GM12878 (cell line): ENCODE data around the gene NFKBIE. TPM values are rescaled to one million over a fixed set of nuclear protein-coding genes. Genes with fewer than 3 reads are reported as not detected.

Experiments
- BMI1 ChIP-seq: fragments of 450-650 bp; IDR thresholded peaks from 2 replicates; pipeline ENCODE4 v1.6.1; 2016; ENCODE audit warnings: mild to moderate bottlenecking, moderate library complexity, borderline replicate concordance
- FOS ChIP-seq: IDR thresholded peaks from 3 replicates; pipeline ENCODE4 v1.6.1; 2011; ENCODE audit warnings: borderline replicate concordance; ENCODE audit not compliant: insufficient read length; ENCODE audit errors: extremely low read depth
- HDAC2 ChIP-seq: fragments of 200-600 bp; sonication (generic); IDR thresholded peaks from 2 replicates; pipeline ENCODE4 v1.6.1; 2017
- IKZF1 ChIP-seq: fragments of 450-650 bp; conservative IDR thresholded peaks from 2 replicates; pipeline ENCODE4 v1.6.1; 2017; ENCODE audit warnings: antibody characterized with exemption, mild to moderate bottlenecking
- LARP7 ChIP-seq: fragments of 450-650 bp; IDR thresholded peaks from 2 replicates; pipeline ENCODE4 v1.6.1; 2017; ENCODE audit warnings: mild to moderate bottlenecking
- MEF2B ChIP-seq: fragments of 450-650 bp; IDR thresholded peaks from 2 replicates; pipeline ENCODE4 v1.6.1; 2018; ENCODE audit warnings: mild to moderate bottlenecking, moderate library complexity; ENCODE audit not compliant: partially characterized antibody, poor library complexity, severe bottlenecking
- PML ChIP-seq: IDR thresholded peaks from 2 replicates; pipeline ENCODE4 v1.6.1; 2012; ENCODE audit warnings: low read length, inconsistent platforms
- RBBP5 ChIP-seq: fragments of 200-600 bp; sonication (generic); conservative IDR thresholded peaks from 2 replicates; pipeline ENCODE4 v1.6.1; 2016
- SMAD5 ChIP-seq: IDR thresholded peaks from 2 replicates; pipeline ENCODE4 v1.6.1; 2016; ENCODE audit warnings: antibody characterized with exemption, low read depth
- SUZ12 ChIP-seq: fragments of 200-600 bp; sonication (generic); IDR thresholded peaks from one replicate; pipeline ENCODE4 v1.6.1; 2018; ENCODE audit warnings: antibody characterized with exemption, mild to moderate bottlenecking; ENCODE audit not compliant: unreplicated experiment
- TCF12 ChIP-seq: IDR thresholded peaks from 2 replicates; pipeline ENCODE4 v1.6.1; 2011; ENCODE audit warnings: low read depth, mild to moderate bottlenecking, low read length
- polyA plus RNA-seq, 11 experiments: library from polyadenylated mRNA; depleted of rRNA in 4 of 11; unstranded in 6 of 11; stranded (reverse) in 5 of 11; fragments of >200 nt; fragmentation: Nextera tagmentation in 4 of 11; fragmentation: Illumina TruSeq in 1 of 11; extraction: Ambion mirVana in 4 of 11; extraction: Trizol in 1 of 11; gene quantifications; 1 replicate in 1 of 11; 2 replicates in 10 of 11; pipeline versions ENCODE4 v1.2.1 to v1.2.3, GENCODE V29; 2011 to 2016; ENCODE audit warnings: inconsistent platforms in 2 of 11, missing spikeins in 2 of 11, low read depth in 1 of 11
- total RNA-seq, 4 experiments: library from RNA; depleted of rRNA in 3 of 4; stranded (reverse); fragments of >200 nt in 3 of 4; fragmentation: Illumina TruSeq in 1 of 4; extraction: Trizol in 1 of 4; gene quantifications; 2 replicates each; pipeline versions ENCODE4 v1.2.1 to v1.2.3, GENCODE V29; 2013 to 2021
- TF ChIP-seq, protein P1 (sequence below): fragments of 450-650 bp; IDR thresholded peaks from 2 replicates; pipeline ENCODE4 v1.6.1; 2017; ENCODE audit warnings: low read depth, mild to moderate bottlenecking, moderate library complexity
- TF ChIP-seq, protein P2 (sequence below): IDR thresholded peaks from 2 replicates; pipeline ENCODE4 v1.6.1; 2011; ENCODE audit warnings: mild to moderate bottlenecking, low read depth, low read length, moderate library complexity; ENCODE audit not compliant: insufficient replicate concordance
- TF ChIP-seq, protein P3 (sequence below): fragments of 450-650 bp; formaldehyde crosslinking; IDR thresholded peaks from 2 replicates; pipeline ENCODE4 v1.5.0; 2022; ENCODE audit warnings: mild to moderate bottlenecking, missing genetic modification characterization
- TF ChIP-seq, protein P4 (sequence below): fragments of 450-650 bp; IDR thresholded peaks from 2 replicates; pipeline ENCODE4 v1.6.1; 2016; ENCODE audit warnings: mild to moderate bottlenecking
- TF ChIP-seq, protein P5 (sequence below): fragments of 150-350 bp; IDR thresholded peaks from 2 replicates; pipeline ENCODE4 v1.6.1; 2014; ENCODE audit warnings: mild to moderate bottlenecking, low read depth, low read length

NFKBIE gene
- total and polyA plus RNA-seq, 10 of the 15 experiments (the other 5 are each of a cell fraction or from before 2014, with no cell fraction given): 10.4 to 106 (median 38.8) TPM

DNA sequence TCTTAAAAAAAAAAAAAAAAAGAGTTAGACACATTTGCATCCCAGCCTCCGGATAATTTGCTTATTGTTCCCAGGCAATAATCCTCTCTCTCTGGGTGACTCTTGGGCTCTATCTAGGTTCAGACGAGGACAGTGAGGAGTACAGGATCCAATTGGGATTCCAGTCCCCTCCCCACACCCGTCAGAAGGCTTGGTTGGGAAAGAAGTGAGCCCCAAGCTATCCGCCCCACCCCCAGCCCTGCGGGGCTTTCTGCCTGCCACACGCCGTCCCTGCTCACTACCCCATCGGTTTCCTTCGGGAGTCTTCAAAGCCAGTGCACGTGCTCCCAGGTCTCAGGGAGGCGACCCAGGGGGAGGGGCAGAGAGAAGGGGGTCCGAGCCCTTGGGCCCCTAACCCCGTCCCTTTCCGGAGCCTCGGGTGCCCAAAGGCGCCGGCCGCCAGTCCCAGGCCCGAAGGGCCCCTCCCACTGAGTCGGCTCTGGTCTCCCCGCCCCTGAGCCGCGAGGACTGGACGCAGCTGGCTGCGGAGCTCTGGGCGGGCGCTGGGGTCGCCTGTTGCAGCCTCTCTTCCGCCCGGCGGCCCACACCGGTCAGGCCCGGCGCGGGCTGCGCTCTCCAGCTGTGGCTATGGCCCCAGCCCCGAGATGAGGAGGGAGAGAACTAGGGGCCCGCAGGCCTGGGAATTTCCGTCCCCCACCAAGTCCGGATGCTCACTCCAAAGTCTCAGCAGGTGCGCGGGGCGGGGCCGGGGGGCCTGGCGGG lies 46.1 kb downstream of the NFKBIE start (continued):
- TF ChIP-seq, protein P1, sequence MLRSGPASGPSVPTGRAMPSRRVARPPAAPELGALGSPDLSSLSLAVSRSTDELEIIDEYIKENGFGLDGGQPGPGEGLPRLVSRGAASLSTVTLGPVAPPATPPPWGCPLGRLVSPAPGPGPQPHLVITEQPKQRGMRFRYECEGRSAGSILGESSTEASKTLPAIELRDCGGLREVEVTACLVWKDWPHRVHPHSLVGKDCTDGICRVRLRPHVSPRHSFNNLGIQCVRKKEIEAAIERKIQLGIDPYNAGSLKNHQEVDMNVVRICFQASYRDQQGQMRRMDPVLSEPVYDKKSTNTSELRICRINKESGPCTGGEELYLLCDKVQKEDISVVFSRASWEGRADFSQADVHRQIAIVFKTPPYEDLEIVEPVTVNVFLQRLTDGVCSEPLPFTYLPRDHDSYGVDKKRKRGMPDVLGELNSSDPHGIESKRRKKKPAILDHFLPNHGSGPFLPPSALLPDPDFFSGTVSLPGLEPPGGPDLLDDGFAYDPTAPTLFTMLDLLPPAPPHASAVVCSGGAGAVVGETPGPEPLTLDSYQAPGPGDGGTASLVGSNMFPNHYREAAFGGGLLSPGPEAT: peak; percentile 66; the same call in 1 of the 2 replicates
- TF ChIP-seq TCF12 (peak; percentile 82), SUZ12 (no peak), RBBP5 (no peak), HDAC2 (no peak), LARP7 (peak; percentile 79; the same call in 1 of the 2 replicates), MEF2B (peak; percentile 13), FOS (no peak), SMAD5 (no peak), IKZF1 (peak; percentile 85), PML (no peak), BMI1 (no peak)
- TF ChIP-seq, protein P2, sequence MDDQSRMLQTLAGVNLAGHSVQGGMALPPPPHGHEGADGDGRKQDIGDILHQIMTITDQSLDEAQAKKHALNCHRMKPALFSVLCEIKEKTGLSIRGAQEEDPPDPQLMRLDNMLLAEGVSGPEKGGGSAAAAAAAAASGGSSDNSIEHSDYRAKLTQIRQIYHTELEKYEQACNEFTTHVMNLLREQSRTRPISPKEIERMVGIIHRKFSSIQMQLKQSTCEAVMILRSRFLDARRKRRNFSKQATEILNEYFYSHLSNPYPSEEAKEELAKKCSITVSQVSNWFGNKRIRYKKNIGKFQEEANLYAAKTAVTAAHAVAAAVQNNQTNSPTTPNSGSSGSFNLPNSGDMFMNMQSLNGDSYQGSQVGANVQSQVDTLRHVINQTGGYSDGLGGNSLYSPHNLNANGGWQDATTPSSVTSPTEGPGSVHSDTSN: no peak
- TF ChIP-seq, protein P3, sequence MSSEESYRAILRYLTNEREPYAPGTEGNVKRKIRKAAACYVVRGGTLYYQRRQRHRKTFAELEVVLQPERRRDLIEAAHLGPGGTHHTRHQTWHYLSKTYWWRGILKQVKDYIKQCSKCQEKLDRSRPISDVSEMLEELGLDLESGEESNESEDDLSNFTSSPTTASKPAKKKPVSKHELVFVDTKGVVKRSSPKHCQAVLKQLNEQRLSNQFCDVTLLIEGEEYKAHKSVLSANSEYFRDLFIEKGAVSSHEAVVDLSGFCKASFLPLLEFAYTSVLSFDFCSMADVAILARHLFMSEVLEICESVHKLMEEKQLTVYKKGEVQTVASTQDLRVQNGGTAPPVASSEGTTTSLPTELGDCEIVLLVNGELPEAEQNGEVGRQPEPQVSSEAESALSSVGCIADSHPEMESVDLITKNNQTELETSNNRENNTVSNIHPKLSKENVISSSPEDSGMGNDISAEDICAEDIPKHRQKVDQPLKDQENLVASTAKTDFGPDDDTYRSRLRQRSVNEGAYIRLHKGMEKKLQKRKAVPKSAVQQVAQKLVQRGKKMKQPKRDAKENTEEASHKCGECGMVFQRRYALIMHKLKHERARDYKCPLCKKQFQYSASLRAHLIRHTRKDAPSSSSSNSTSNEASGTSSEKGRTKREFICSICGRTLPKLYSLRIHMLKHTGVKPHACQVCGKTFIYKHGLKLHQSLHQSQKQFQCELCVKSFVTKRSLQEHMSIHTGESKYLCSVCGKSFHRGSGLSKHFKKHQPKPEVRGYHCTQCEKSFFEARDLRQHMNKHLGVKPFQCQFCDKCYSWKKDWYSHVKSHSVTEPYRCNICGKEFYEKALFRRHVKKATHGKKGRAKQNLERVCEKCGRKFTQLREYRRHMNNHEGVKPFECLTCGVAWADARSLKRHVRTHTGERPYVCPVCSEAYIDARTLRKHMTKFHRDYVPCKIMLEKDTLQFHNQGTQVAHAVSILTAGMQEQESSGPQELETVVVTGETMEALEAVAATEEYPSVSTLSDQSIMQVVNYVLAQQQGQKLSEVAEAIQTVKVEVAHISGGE (CRISPR knock-in tag): no peak
- TF ChIP-seq, protein P4, sequence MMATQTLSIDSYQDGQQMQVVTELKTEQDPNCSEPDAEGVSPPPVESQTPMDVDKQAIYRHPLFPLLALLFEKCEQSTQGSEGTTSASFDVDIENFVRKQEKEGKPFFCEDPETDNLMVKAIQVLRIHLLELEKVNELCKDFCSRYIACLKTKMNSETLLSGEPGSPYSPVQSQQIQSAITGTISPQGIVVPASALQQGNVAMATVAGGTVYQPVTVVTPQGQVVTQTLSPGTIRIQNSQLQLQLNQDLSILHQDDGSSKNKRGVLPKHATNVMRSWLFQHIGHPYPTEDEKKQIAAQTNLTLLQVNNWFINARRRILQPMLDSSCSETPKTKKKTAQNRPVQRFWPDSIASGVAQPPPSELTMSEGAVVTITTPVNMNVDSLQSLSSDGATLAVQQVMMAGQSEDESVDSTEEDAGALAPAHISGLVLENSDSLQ: no peak
- TF ChIP-seq, protein P5, sequence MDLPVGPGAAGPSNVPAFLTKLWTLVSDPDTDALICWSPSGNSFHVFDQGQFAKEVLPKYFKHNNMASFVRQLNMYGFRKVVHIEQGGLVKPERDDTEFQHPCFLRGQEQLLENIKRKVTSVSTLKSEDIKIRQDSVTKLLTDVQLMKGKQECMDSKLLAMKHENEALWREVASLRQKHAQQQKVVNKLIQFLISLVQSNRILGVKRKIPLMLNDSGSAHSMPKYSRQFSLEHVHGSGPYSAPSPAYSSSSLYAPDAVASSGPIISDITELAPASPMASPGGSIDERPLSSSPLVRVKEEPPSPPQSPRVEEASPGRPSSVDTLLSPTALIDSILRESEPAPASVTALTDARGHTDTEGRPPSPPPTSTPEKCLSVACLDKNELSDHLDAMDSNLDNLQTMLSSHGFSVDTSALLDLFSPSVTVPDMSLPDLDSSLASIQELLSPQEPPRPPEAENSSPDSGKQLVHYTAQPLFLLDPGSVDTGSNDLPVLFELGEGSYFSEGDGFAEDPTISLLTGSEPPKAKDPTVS: no peak
- TF ChIP-seq, all 136 proteins: peak for 28
